HCT116 (cell line): ENCODE measurements around the gene ARSI.

Source experiments
- CBX3 ChIP-seq: IDR thresholded peaks from 2 replicates; pipeline ENCODE4 v1.6.1; 2012; ENCODE audit warnings: low read depth
- CTCF ChIP-seq, 3 experiments: fragments of 200-600 bp in 1 of 3; sonication (generic) in 1 of 3; IDR thresholded peaks in 2 of 3; conservative IDR thresholded peaks in 1 of 3; 2 replicates each; pipeline ENCODE4 v1.5.1; 2012 to 2017; ENCODE audit warnings: low read depth in 2 of 3, low read length in 2 of 3, antibody characterized with exemption in 1 of 3, borderline replicate concordance in 1 of 3, control low read depth in 1 of 3, mild to moderate bottlenecking in 1 of 3, mixed read lengths in 1 of 3, mixed run types in 1 of 3, moderate library complexity in 1 of 3; ENCODE audit not compliant: insufficient read depth in 1 of 3
- EZH2 ChIP-seq: fragments of 200-600 bp; sonication (generic); IDR thresholded peaks from 2 replicates; pipeline ENCODE4 v1.6.1; 2017; ENCODE audit warnings: antibody characterized with exemption, mixed run types
- FOSL1 ChIP-seq: IDR thresholded peaks from 2 replicates; pipeline ENCODE4 v1.6.1; 2012; ENCODE audit warnings: low read depth
- POLR2A ChIP-seq: IDR thresholded peaks from 2 replicates; pipeline ENCODE4 v1.7.0; 2011; ENCODE audit warnings: borderline replicate concordance; ENCODE audit not compliant: insufficient read depth, insufficient read length; ENCODE audit errors: extremely low read depth
- POLR2AphosphoS5 ChIP-seq: IDR thresholded peaks from 2 replicates; pipeline ENCODE4 v1.6.1; 2011; ENCODE audit warnings: mild to moderate bottlenecking, low read depth, low read length, moderate library complexity
- RAD21 ChIP-seq: IDR thresholded peaks from 2 replicates; pipeline ENCODE4 v1.6.1; 2012; ENCODE audit warnings: low read depth, mild to moderate bottlenecking
- REST ChIP-seq: IDR thresholded peaks from 2 replicates; pipeline ENCODE4 v1.6.1; 2012; ENCODE audit warnings: low read depth
- SRF ChIP-seq: IDR thresholded peaks from 2 replicates; pipeline ENCODE4 v1.6.1; 2012; ENCODE audit warnings: low read depth
- ZNF274 ChIP-seq: fragments of 200-500 bp; sonication (Bioruptor generic); IDR thresholded peaks from 2 replicates; pipeline ENCODE4 v1.6.1; 2014; ENCODE audit warnings: mild to moderate bottlenecking, low read depth, low read length, inconsistent platforms

- TF ChIP-seq SRF = no peak
- TF ChIP-seq CTCF (IDR thresholded peaks at IDR 0.05 in 2 of 3, conservative IDR thresholded peaks at IDR 0.05 in 1 of 3; ENCODE audit: borderline replicate concordance in 1 of 3, insufficient read depth in 1 of 3, low read depth in 2 of 3, low read length in 2 of 3) = no peak
- TF ChIP-seq RAD21 = no peak
- TF ChIP-seq EZH2 = no peak
- no peak for TF ChIP-seq FOSL1
- no peak for TF ChIP-seq POLR2A
- no peak for TF ChIP-seq REST
- no peak for TF ChIP-seq CBX3
- no peak for TF ChIP-seq ZNF274
- no peak for TF ChIP-seq POLR2AphosphoS5
These were observed 40.2 kb downstream of the ARSI start for GRCh38 chr5:150262502-150262901.
